ENCODE results near the gene ARID4B.

The ARID4B gene

GRCh38 chr1:235299169-235299858, 28.7 kb downstream of the ARID4B start (continued):
- TF ChIP-seq BCL11B (tag by site-specific recombination; IDR thresholded peaks at IDR 0.05; ENCODE audit: low read depth) (0 out of 2 replicates have a peak, but pooled peaks have one; percentile 23), ZNF311 (tag by site-specific recombination; IDR thresholded peaks at IDR 0.05; ENCODE audit: borderline replicate concordance) (no peak), ZNF645 (tag by site-specific recombination; IDR thresholded peaks at IDR 0.05) (no peak), SALL2 (tag by site-specific recombination; IDR thresholded peaks at IDR 0.05; ENCODE audit: borderline replicate concordance) (no peak), ZNF324 (tag by site-specific recombination; IDR thresholded peaks at IDR 0.05) (no peak), ZNF664 (tag by site-specific recombination; IDR thresholded peaks at IDR 0.05) (no peak), ZNF341 (tag by site-specific recombination; IDR thresholded peaks at IDR 0.05; ENCODE audit: low read depth) (no peak), EGR2 (tag by site-specific recombination; IDR thresholded peaks at IDR 0.05; ENCODE audit: low read depth) (peak; percentile 95), ZNF138 (tag by site-specific recombination; IDR thresholded peaks at IDR 0.05; ENCODE audit: borderline replicate concordance) (no peak), ZNF433 (tag by site-specific recombination; IDR thresholded peaks at IDR 0.05; ENCODE audit: low read depth) (no peak)

- Histone ChIP-seq H3K36me3 (ENCODE audit: control insufficient read depth in 2 of 2, insufficient read depth in 1 of 2, low read length in 2 of 2) (no peaks in the 10 kb centered on the region; a peak in 1 of 3 replicates), H3K27ac (ENCODE audit: extremely low read depth, low read depth, low read length) (0 out of 2 replicates have a peak overlapping the region, but pooled peaks have one; percentile 17), H3K9me3 (ENCODE audit: control insufficient read depth, insufficient read depth, low read depth, low read length) (no peaks in the 10 kb centered on the region), H3K4me1 (ENCODE audit: control insufficient read depth, insufficient read depth, low read length) (peaks cover 24% of the 10 kb centered on the region), H3K4me3 (ENCODE audit: low read depth, low read length) (no peak overlapping the region)
- ChIA-PET POLR2A (interaction anchor here (0.9 kb wide), 1 partner anchor 29 kb away, joined by 5 read pairs; the partner anchor contains the start of genes ARID4B and GGPS1), CTCF (interaction anchor here (0.6 to 2.2 kb wide), 4 partner anchors 9 to 1189 kb away, joined by 3 to 11 read pairs (median 5); no protein-coding TSS in a partner anchor)
- no peak for TF ChIP-seq SP2 (tag by site-specific recombination; IDR thresholded peaks at IDR 0.05)
- TF ChIP-seq OSR2 (tag by site-specific recombination; IDR thresholded peaks at IDR 0.05): peak; percentile 80
- peak; percentile 61; the same call in 1 of the 2 replicates for TF ChIP-seq ZNF664 (tag by site-specific recombination; IDR thresholded peaks at IDR 0.05)
- TF ChIP-seq ZNF311 (tag by site-specific recombination; IDR thresholded peaks at IDR 0.05; ENCODE audit: borderline replicate concordance): no peak
- TF ChIP-seq ZNF600 (tag by site-specific recombination; IDR thresholded peaks at IDR 0.05): 0 out of 2 replicates have a peak, but pooled peaks have one; percentile 29
- peak; percentile 18; the same call in 1 of the 2 replicates for TF ChIP-seq MZF1 (tag by site-specific recombination; IDR thresholded peaks at IDR 0.05; ENCODE audit: borderline replicate concordance)
- TF ChIP-seq GFI1B (tag by site-specific recombination; IDR thresholded peaks at IDR 0.05): no peak
- TF ChIP-seq EGR2 (tag by site-specific recombination; IDR thresholded peaks at IDR 0.05; ENCODE audit: low read depth): no peak
- TF ChIP-seq ZNF16 (tag by site-specific recombination; IDR thresholded peaks at IDR 0.05; ENCODE audit: low read depth): no peak
- no peak for TF ChIP-seq ZNF596 (tag by site-specific recombination; IDR thresholded peaks at IDR 0.05)
- no peak for TF ChIP-seq RBAK (tag by site-specific recombination; IDR thresholded peaks at IDR 0.05)
- TF ChIP-seq SCRT1 (tag by site-specific recombination; IDR thresholded peaks at IDR 0.05; ENCODE audit: borderline replicate concordance): peak; percentile 79
- peak; percentile 29; the same call in 1 of the 2 replicates for TF ChIP-seq ZBTB8A (tag by site-specific recombination; IDR thresholded peaks at IDR 0.05)
- TF ChIP-seq PRDM6 (tag by site-specific recombination; IDR thresholded peaks at IDR 0.05): 0 out of 2 replicates have a peak, but pooled peaks have one; percentile 47
- peak; percentile 72 for TF ChIP-seq ZBTB44 (tag by site-specific recombination; IDR thresholded peaks at IDR 0.05)
These were observed 29.2 kb downstream of the ARID4B start for GRCh38 chr1:235298758-235299157.
